CD4-positive, alpha-beta T cell (primary cell): Measurements from ENCODE around the gene PLCL1. TPM values are rescaled to one million over a fixed set of nuclear protein-coding genes. Genes with fewer than 3 reads are reported as not detected.
A peak's percentile ranks its signal among the peaks of the same experiment; 100 is the strongest.

Source experiments
- ATAC-seq: fragments of 200-7000 bp; cut with Tn5 transposase; one replicate; pipeline ENCODE4 v1.10.0; 2022; ENCODE audit warnings: mild to moderate bottlenecking; ENCODE audit not compliant: poor library complexity
- CTCF ChIA-PET: fragments of 350-600 bp; sonication (Branson Sonifier 250); formaldehyde crosslinking; loops from one replicate; lab custom pipeline; 2021; ENCODE audit warnings: antibody characterized with exemption, inconsistent platforms; lab: Charles Lee
- POLR2A ChIA-PET: fragments of 350-600 bp; sonication (Branson Sonifier 250); formaldehyde crosslinking; loops from one replicate; lab custom pipeline; 2021; ENCODE audit warnings: antibody characterized with exemption, inconsistent platforms; lab: Charles Lee
- DNase-seq, 14 experiments: peaks; one replicate each; pipeline ENCODE4 v3.0.0-alpha.2; 2013 to 2020; ENCODE audit warnings: mixed read lengths in 2 of 14
- H3K27ac ChIP-seq, 2 donors: one replicate each; pipeline versions ENCODE4 v1.5.1 to v1.7.0; 2013; ENCODE audit warnings: low read length in 2 of 2, low read depth in 1 of 2, mild to moderate bottlenecking in 1 of 2
- H3K27me3 ChIP-seq, 2 experiments: 1 replicate in 1 of 2; 2 replicates in 1 of 2; pipeline versions ENCODE4 v1.6.1 to v1.7.0; 2013; ENCODE audit warnings: low read length in 2 of 2, control low read depth in 1 of 2, mild to moderate bottlenecking in 1 of 2, moderate library complexity in 1 of 2; ENCODE audit not compliant: insufficient read depth in 2 of 2, control insufficient read depth in 1 of 2
- H3K36me3 ChIP-seq: one replicate; pipeline ENCODE4 v1.6.1; 2013; ENCODE audit warnings: low read length, control low read depth; ENCODE audit not compliant: insufficient read depth
- H3K4me1 ChIP-seq: one replicate; pipeline ENCODE4 v1.6.1; 2013; ENCODE audit warnings: low read length, control low read depth; ENCODE audit not compliant: insufficient read depth
- H3K4me3 ChIP-seq: one replicate; pipeline ENCODE4 v1.5.1; 2013; ENCODE audit warnings: mild to moderate bottlenecking, low read length, moderate library complexity
- H3K9me3 ChIP-seq, 2 experiments: 1 replicate in 1 of 2; 2 replicates in 1 of 2; pipeline versions ENCODE4 v1.6.1 to v1.7.0; 2013; ENCODE audit warnings: low read length in 2 of 2, mild to moderate bottlenecking in 2 of 2, control low read depth in 1 of 2, moderate library complexity in 1 of 2; ENCODE audit not compliant: control insufficient read depth in 1 of 2, insufficient read depth in 1 of 2
- H3K27ac Mint-ChIP-seq: one replicate; pipeline ENCODE4 v1.8.0; 2020; ENCODE audit warnings: mixed read lengths
- H3K27me3 Mint-ChIP-seq: one replicate; pipeline ENCODE4 v1.8.0; 2021; ENCODE audit warnings: mixed read lengths
- H3K36me3 Mint-ChIP-seq: one replicate; pipeline ENCODE4 v1.8.0; 2021; ENCODE audit warnings: low read depth, mixed read lengths
- H3K4me1 Mint-ChIP-seq: one replicate; pipeline ENCODE4 v1.8.0; 2021; ENCODE audit warnings: low read depth, mixed read lengths
- H3K4me3 Mint-ChIP-seq: one replicate; pipeline ENCODE4 v1.8.0; 2020; ENCODE audit warnings: mild to moderate bottlenecking, mixed read lengths
- H3K9me3 Mint-ChIP-seq: one replicate; pipeline ENCODE4 v1.8.0; 2020; ENCODE audit warnings: mixed read lengths
- intact Hi-C, 2 experiments: fragments of 100-400 bp; cut with DNase I in 1 of 2; cut with micrococcal nuclease in 1 of 2; formaldehyde crosslinking; loops; one replicate each; pipeline versions ENCODE4 v1.15.1 to v1.9.0; 2023 to 2025; cut with DNase I, micrococcal nuclease
- total RNA-seq, 174 experiments: library from RNA in 2 of 174; stranded (reverse) in 2 of 174; gene quantifications; one replicate each; pipeline ENCODE4 v1.2.3 and lab custom pipeline; 2021 to 2026
- TF ChIP-seq, protein P1 (sequence below): fragments of 200-600 bp; IDR thresholded peaks from one replicate; pipeline ENCODE4 v1.8.0; 2022; ENCODE audit warnings: antibody characterized with exemption, mild to moderate bottlenecking

Gene PLCL1
- total RNA-seq, 2 experiments from 2014 or later, result 27.0 to 28.3 TPM

- CTCF ChIA-PET, result no interaction called here
- H3K36me3 Mint-ChIP-seq, result no peaks in the 10 kb centered on the region
- intact Hi-C loops, result loop anchor here in 1 of 2 experiments (5.0 kb wide), 1 partner anchor 36 kb away; no protein-coding TSS in a partner anchor
- Histone ChIP-seq H3K4me3 (no peak overlapping the region), H3K27ac (no peak overlapping the region), H3K36me3 (no peaks in the 10 kb centered on the region), H3K4me1 (peaks cover 10% of the 10 kb centered on the region), H3K9me3 (no peaks in the 10 kb centered on the region), H3K27me3 (no peaks in the 10 kb centered on the region)
- no peak for DNase-seq
- no peaks in the 10 kb centered on the region for H3K27me3 Mint-ChIP-seq
- H3K4me3 Mint-ChIP-seq, result no peak overlapping the region
- peaks cover 90% of the 10 kb centered on the region for H3K4me1 Mint-ChIP-seq
- no peaks in the 10 kb centered on the region for H3K9me3 Mint-ChIP-seq
- POLR2A ChIA-PET, result no interaction called here
- H3K27ac Mint-ChIP-seq, result no peak overlapping the region
- no peak for ATAC-seq
- TF ChIP-seq, protein P1, sequence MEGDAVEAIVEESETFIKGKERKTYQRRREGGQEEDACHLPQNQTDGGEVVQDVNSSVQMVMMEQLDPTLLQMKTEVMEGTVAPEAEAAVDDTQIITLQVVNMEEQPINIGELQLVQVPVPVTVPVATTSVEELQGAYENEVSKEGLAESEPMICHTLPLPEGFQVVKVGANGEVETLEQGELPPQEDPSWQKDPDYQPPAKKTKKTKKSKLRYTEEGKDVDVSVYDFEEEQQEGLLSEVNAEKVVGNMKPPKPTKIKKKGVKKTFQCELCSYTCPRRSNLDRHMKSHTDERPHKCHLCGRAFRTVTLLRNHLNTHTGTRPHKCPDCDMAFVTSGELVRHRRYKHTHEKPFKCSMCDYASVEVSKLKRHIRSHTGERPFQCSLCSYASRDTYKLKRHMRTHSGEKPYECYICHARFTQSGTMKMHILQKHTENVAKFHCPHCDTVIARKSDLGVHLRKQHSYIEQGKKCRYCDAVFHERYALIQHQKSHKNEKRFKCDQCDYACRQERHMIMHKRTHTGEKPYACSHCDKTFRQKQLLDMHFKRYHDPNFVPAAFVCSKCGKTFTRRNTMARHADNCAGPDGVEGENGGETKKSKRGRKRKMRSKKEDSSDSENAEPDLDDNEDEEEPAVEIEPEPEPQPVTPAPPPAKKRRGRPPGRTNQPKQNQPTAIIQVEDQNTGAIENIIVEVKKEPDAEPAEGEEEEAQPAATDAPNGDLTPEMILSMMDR, result no peak
Measured at GRCh38 chr2:197946562-197946961, 142.2 kb downstream of the PLCL1 start.

- no peak overlapping the region for H3K4me3 Mint-ChIP-seq
- peak overlapping the region; percentile 28 for H3K27ac Mint-ChIP-seq
- ATAC-seq (no peak), DNase-seq (no peak)
- Histone ChIP-seq H3K4me1 (peaks cover 10% of the 10 kb centered on the region), H3K27ac (no peak overlapping the region), H3K4me3 (no peak overlapping the region), H3K27me3 (no peaks in the 10 kb centered on the region), H3K9me3 (no peaks in the 10 kb centered on the region), H3K36me3 (no peaks in the 10 kb centered on the region)
- TF ChIP-seq, protein P1, result no peak
- POLR2A ChIA-PET, result no interaction called here
- peaks cover 90% of the 10 kb centered on the region for H3K4me1 Mint-ChIP-seq
- intact Hi-C loops, result loop anchor here in 1 of 2 experiments (5.0 kb wide), 1 partner anchor 35 kb away; no protein-coding TSS in a partner anchor
- H3K27me3 Mint-ChIP-seq, result no peaks in the 10 kb centered on the region
- no peaks in the 10 kb centered on the region for H3K36me3 Mint-ChIP-seq
- H3K9me3 Mint-ChIP-seq, result no peaks in the 10 kb centered on the region
- CTCF ChIA-PET, result no interaction called here
Measured at GRCh38 chr2:197947219-197947757, 142.9 kb downstream of the PLCL1 start.

DNA sequence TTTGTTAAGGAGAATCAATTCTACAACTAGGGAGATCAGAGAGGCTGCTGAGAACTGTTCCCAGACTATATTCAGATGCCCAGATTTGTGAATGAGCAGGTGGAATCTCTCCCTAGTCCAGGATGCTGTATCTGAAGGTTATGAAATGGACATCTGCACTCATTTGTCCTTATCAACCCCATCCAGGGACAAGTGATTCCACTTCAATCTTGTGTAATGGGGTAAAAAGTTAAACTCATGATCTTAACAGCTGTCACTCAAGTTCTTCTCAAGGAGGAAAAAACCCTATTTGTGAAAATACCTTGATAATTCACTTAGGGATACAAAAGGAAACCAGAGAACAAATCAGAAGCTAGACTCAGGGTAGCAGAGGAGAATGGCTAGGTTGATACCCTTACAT is 144.8 kb downstream of the PLCL1 start:
- H3K27ac ChIP-seq, result no peak overlapping the region
- no peak overlapping the region for H3K4me3 ChIP-seq
- ChIA-PET POLR2A (no interaction called here), CTCF (interaction anchor here (0.9 to 1.2 kb wide), 2 partner anchors 9 to 52 kb away, joined by 3 read pairs; no protein-coding TSS in a partner anchor)
- no peaks in the 10 kb centered on the region for H3K9me3 ChIP-seq
- no peaks in the 10 kb centered on the region for H3K36me3 ChIP-seq
- no peak for DNase-seq
- H3K27ac Mint-ChIP-seq, result peak overlapping the region; percentile 8
- no peaks in the 10 kb centered on the region for H3K27me3 Mint-ChIP-seq
- ATAC-seq, result no peak
- H3K9me3 Mint-ChIP-seq, result peaks cover 2% of the 10 kb centered on the region
- H3K4me1 ChIP-seq, result peaks cover 8% of the 10 kb centered on the region
- no peak overlapping the region for H3K4me3 Mint-ChIP-seq
- intact Hi-C loops, result loop anchor here in 1 of 2 experiments (5.0 kb wide), 1 partner anchor 33 kb away; no protein-coding TSS in a partner anchor
- peaks cover 91% of the 10 kb centered on the region for H3K4me1 Mint-ChIP-seq
- TF ChIP-seq, protein P1, result no peak
- H3K36me3 Mint-ChIP-seq, result no peaks in the 10 kb centered on the region
- H3K27me3 ChIP-seq, result no peaks in the 10 kb centered on the region
